Vagina (tissue), 2 donors: Measurements from ENCODE around the gene AMH.

ENCODE experiments used
- POLR2A ChIP-seq, 2 donors: fragments of 450-650 bp; IDR thresholded peaks; one replicate each; pipeline ENCODE4 v1.6.1; 2017; ENCODE audit warnings: antibody characterized with exemption in 2 of 2, mild to moderate bottlenecking in 2 of 2, moderate library complexity in 2 of 2
- TF ChIP-seq, protein P1 (sequence below), 3 experiments: fragments of 450-650 bp in 2 of 3; fragments of 200-600 bp in 1 of 3; sonication (generic) in 1 of 3; IDR thresholded peaks; one replicate each; pipeline ENCODE4 v1.5.1; 2017 to 2019; ENCODE audit warnings: antibody characterized with exemption in 3 of 3, mild to moderate bottlenecking in 2 of 3, moderate library complexity in 2 of 3

DNA sequence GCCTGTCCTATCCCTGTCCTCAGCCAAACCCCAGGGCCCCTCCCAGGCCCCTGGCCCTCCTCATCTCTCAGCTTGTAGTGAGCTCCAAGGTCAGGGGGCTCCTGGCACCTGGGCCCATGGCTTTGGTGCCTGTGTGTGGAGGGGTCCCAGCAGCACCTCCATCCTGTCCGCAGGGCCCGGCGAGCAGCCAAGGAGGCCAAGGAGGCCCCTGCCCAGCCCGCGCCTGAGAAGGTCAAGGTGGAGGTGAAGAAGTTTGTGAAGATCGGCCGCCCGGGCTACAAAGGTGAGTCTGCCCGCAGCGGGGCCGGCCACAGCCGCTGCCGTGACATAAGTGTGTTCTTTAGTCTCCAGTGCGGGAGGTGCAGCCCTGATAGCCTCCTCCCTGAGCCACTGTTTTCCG lies 3.9 kb upstream of the AMH start:
- no peak for TF ChIP-seq POLR2A (IDR thresholded peaks at IDR 0.05)
- TF ChIP-seq, protein P1, sequence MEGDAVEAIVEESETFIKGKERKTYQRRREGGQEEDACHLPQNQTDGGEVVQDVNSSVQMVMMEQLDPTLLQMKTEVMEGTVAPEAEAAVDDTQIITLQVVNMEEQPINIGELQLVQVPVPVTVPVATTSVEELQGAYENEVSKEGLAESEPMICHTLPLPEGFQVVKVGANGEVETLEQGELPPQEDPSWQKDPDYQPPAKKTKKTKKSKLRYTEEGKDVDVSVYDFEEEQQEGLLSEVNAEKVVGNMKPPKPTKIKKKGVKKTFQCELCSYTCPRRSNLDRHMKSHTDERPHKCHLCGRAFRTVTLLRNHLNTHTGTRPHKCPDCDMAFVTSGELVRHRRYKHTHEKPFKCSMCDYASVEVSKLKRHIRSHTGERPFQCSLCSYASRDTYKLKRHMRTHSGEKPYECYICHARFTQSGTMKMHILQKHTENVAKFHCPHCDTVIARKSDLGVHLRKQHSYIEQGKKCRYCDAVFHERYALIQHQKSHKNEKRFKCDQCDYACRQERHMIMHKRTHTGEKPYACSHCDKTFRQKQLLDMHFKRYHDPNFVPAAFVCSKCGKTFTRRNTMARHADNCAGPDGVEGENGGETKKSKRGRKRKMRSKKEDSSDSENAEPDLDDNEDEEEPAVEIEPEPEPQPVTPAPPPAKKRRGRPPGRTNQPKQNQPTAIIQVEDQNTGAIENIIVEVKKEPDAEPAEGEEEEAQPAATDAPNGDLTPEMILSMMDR (IDR thresholded peaks at IDR 0.05), result no peak
